Testis (tissue), 3 donors: ENCODE measurements around the gene GPER1. TPM values are rescaled to one million over a fixed set of nuclear protein-coding genes. Genes with fewer than 3 reads are reported as not detected.

Experiments used
- DNase-seq: peaks from one replicate; pipeline ENCODE4 v3.0.0-alpha.2; 2019
- H3K27ac ChIP-seq, 2 donors: fragments of 200-600 bp; sonication (generic); one replicate each; pipeline ENCODE4 v1.5.1; 2019
- H3K27me3 ChIP-seq: fragments of 200-600 bp; sonication (generic); one replicate; pipeline ENCODE4 v1.5.1; 2019
- H3K36me3 ChIP-seq: fragments of 200-600 bp; sonication (generic); one replicate; pipeline ENCODE4 v1.5.1; 2017; ENCODE audit warnings: low read depth; ENCODE audit errors: missing control alignments
- H3K4me1 ChIP-seq: fragments of 200-600 bp; sonication (generic); one replicate; pipeline ENCODE4 v1.5.1; 2019
- H3K4me3 ChIP-seq, 2 donors: fragments of 200-600 bp; sonication (generic); one replicate each; pipeline ENCODE4 v1.5.1; 2017 to 2019
- H3K9me3 ChIP-seq: fragments of 200-600 bp; sonication (generic); one replicate; pipeline ENCODE4 v1.5.1; 2017
- POLR2A ChIP-seq: fragments of 450-650 bp; IDR thresholded peaks from one replicate; pipeline ENCODE4 v1.6.1; 2017; ENCODE audit warnings: antibody characterized with exemption, mild to moderate bottlenecking, moderate library complexity
- WGBS, 2 donors: methylation state at CpG; one replicate each; pipeline ENCODE4 v1.1.5; 2018; 5-methylcytosine and 5-hydroxymethylcytosine counted together
- intact Hi-C: fragments of 100-400 bp; cut with DNase I; formaldehyde crosslinking; loops from one replicate; pipeline ENCODE4 v1.15.1; 2023; ENCODE audit warnings: low total_unique reads
- polyA plus RNA-seq: library from polyadenylated mRNA; stranded (reverse); fragments of 350-450 nt; fragmentation: Illumina TruSeq; extraction: RNeasy Lipid Tissue Mini Kit (QIAGEN cat#74804); gene quantifications from one replicate; pipeline ENCODE4 v1.2.3, GENCODE V29; 2014; ENCODE audit warnings: low read depth, low replicate concordance; ENCODE audit not compliant: insufficient read depth
- total RNA-seq, 2 donors: library from RNA; depleted of rRNA; stranded (reverse); fragments of >200 nt; gene quantifications; one replicate each; pipeline ENCODE4 v1.2.3, GENCODE V29; 2016
- TF ChIP-seq, protein P1 (sequence below), 3 experiments: fragments of 450-650 bp in 2 of 3; fragments of 200-600 bp in 1 of 3; sonication (generic) in 1 of 3; IDR thresholded peaks; one replicate each; pipeline ENCODE4 v1.5.1; 2016 to 2019; ENCODE audit warnings: antibody characterized with exemption in 3 of 3, mild to moderate bottlenecking in 2 of 3, moderate library complexity in 1 of 3

Gene GPER1
- total and polyA plus RNA-seq, 3 donors from 2014 or later: 3.2 to 3.5 (median 3.4) TPM

DNA sequence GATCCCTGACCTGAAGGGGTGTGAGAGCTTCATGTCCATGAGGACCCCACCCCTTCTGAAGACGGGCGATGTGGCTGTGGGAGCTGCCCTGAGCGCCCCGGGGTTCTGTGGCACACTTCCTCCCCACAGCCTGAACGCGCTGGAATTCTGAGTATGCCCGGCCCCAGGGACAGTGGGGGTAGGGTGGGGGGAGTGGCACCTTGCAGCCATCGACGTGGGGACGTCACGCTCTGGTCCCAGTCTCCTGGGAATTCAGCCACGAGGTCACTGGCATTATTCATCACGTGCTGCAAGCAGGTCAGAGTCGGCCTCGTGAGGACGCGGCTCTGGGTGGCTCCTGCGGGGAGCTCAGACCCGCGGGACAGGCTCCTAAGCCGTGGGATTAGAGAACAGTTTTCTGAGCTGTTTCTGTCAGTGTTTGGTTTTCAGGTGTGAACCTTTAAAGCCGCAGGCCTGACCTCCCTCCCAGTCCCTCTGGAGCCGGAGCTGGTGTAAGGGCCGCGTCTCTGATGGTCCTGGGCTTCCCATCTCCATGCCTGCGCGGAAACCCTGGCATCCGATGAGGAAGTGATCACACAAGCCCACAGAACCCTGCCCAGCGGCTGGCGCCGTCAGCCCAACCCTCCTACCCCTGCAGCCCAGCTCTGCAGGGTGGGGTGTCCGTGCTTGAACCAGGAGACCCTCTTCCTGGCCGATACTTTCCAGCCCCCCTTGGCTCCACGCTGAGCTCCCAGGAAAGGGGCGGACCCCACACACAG, 27.4 kb upstream of the GPER1 start:
- no peak overlapping the region for H3K4me3 ChIP-seq
- intact Hi-C loops: no loop called here
- DNase-seq: no peak
- H3K4me1 ChIP-seq: peaks cover 4% of the 10 kb centered on the region
- WGBS, 2 donors: 58 to 80% methylated on average over 10 to 35 of the region's 35 CpGs
- H3K27ac ChIP-seq: no peak overlapping the region
- no peaks in the 10 kb centered on the region for H3K36me3 ChIP-seq
- TF ChIP-seq, protein P1, sequence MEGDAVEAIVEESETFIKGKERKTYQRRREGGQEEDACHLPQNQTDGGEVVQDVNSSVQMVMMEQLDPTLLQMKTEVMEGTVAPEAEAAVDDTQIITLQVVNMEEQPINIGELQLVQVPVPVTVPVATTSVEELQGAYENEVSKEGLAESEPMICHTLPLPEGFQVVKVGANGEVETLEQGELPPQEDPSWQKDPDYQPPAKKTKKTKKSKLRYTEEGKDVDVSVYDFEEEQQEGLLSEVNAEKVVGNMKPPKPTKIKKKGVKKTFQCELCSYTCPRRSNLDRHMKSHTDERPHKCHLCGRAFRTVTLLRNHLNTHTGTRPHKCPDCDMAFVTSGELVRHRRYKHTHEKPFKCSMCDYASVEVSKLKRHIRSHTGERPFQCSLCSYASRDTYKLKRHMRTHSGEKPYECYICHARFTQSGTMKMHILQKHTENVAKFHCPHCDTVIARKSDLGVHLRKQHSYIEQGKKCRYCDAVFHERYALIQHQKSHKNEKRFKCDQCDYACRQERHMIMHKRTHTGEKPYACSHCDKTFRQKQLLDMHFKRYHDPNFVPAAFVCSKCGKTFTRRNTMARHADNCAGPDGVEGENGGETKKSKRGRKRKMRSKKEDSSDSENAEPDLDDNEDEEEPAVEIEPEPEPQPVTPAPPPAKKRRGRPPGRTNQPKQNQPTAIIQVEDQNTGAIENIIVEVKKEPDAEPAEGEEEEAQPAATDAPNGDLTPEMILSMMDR (IDR thresholded peaks at IDR 0.05): no peak
- TF ChIP-seq POLR2A: no peak
- H3K27me3 ChIP-seq: no peaks in the 10 kb centered on the region
- H3K9me3 ChIP-seq: no peaks in the 10 kb centered on the region

DNA sequence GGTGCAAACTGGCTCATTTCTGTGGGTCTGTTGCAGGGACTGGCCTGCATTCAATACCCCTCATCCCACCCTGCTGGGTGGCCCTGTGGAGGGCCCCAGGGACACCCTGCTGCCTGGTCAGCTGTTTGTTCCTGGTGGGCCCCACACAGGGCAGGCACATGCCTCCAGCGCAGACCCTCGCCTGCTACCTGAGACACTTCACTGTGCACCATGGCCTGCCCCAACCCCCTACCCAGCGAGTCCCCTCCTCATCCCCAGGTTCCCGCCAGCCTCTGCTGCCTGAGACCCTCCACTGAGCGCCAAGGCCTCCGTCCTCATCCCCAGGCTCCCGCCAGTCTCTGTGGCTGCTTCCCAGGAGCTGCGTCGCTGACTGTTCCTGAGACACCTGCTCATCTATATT, 26.7 kb upstream of the GPER1 start:
- 95 to 96% methylated on average over 7 to 9 of the region's 9 CpGs for WGBS, 2 donors
- no peaks in the 10 kb centered on the region for H3K27me3 ChIP-seq
- H3K4me3 ChIP-seq: no peak overlapping the region
- intact Hi-C loops: no loop called here
- H3K9me3 ChIP-seq: no peaks in the 10 kb centered on the region
- H3K27ac ChIP-seq: no peak overlapping the region
- TF ChIP-seq, protein P1 (IDR thresholded peaks at IDR 0.05): no peak
- no peak for TF ChIP-seq POLR2A
- peaks cover 7% of the 10 kb centered on the region for H3K4me1 ChIP-seq
- H3K36me3 ChIP-seq: no peaks in the 10 kb centered on the region
- no peak for DNase-seq

DNA sequence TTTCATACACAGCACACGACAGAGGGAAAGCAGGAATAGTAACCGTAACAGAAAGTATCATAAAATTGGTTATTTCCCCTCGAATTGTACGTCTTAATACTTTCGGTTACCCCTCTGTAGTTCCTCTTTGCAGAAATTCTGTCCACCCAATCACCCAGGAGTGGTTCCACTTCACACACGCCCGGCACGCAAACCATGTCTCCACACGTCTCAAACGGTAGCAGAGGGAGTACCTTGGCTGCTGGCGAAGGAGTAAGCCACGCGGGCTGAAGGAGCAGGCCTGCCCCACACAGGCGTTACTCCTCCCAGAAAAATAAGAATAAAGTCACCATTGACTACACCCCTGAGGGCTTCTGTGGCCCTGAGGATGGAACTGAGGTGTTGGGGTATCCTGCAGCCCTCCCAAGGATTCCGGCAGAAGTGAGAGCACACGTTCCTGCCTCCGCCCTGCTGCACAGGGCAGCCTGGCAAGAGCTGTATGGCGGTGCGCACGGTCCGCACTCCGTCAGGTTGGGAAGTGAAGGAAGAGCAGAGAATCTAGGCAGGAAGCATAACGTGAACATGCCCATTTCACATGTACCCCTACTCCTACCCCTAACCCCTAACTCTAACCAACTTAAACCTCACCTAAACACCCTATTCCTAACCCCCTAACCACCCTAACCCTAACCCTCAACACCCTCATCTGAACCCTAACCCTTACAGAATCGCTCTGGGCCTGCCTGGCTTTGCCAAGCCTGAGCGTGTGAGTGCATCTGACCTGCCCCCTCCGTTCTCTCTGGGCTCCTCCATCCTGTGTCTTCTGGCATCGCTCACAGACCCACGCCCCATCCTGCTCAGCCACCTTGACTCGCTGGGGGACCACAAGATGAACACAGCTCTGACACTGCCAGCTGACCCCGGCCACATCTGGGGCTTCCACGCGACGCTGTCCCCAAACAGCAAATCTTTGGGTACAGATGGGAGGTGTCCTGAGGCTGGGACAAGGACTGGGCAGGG, 25.3 kb upstream of the GPER1 start:
- no peak overlapping the region for H3K27ac ChIP-seq
- peaks cover 7% of the 10 kb centered on the region for H3K4me1 ChIP-seq
- H3K9me3 ChIP-seq: no peaks in the 10 kb centered on the region
- intact Hi-C loops: no loop called here
- TF ChIP-seq, protein P1 (IDR thresholded peaks at IDR 0.05): no peak
- no peak for TF ChIP-seq POLR2A
- WGBS, 2 donors: 89 to 90% methylated on average over 31 to 32 of the region's 33 CpGs
- no peaks in the 10 kb centered on the region for H3K27me3 ChIP-seq
- H3K4me3 ChIP-seq: no peak overlapping the region
- no peak for DNase-seq
- no peaks in the 10 kb centered on the region for H3K36me3 ChIP-seq

DNA sequence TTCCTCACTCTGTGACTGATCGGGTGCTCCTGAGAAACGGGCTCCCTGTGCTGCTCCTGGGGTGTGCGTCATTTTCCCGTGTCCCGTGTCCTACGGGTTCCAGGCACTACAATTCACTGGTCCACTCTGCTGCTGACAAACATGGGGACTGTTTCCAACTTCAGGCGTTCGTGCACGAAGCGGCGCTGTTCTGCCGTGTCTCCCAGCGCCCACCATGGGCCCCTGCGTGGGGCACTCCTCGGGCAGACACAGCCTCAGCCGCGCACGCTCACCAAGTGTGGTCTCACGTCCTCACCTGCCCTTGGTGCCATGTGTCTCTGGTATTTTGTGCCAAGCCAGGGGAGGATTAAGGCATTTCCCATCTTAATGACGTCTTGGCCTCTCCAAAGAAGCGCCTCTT, 24.6 kb upstream of the GPER1 start:
- Histone ChIP-seq H3K27ac (no peak overlapping the region), H3K9me3 (no peaks in the 10 kb centered on the region), H3K4me1 (peaks cover 7% of the 10 kb centered on the region), H3K27me3 (no peaks in the 10 kb centered on the region), H3K4me3 (no peak overlapping the region), H3K36me3 (no peaks in the 10 kb centered on the region)
- intact Hi-C loops: no loop called here
- TF ChIP-seq POLR2A: no peak
- TF ChIP-seq, protein P1 (IDR thresholded peaks at IDR 0.05): no peak
- DNase-seq: no peak
- WGBS, 2 donors: 95 to 98% methylated on average over 21 of the region's 21 CpGs
